Measurements from ENCODE around the gene TRPC4AP.

- no peak for TF ChIP-seq EP300 (IDR thresholded peaks at IDR 0.05)
- TF ChIP-seq, protein P1, sequence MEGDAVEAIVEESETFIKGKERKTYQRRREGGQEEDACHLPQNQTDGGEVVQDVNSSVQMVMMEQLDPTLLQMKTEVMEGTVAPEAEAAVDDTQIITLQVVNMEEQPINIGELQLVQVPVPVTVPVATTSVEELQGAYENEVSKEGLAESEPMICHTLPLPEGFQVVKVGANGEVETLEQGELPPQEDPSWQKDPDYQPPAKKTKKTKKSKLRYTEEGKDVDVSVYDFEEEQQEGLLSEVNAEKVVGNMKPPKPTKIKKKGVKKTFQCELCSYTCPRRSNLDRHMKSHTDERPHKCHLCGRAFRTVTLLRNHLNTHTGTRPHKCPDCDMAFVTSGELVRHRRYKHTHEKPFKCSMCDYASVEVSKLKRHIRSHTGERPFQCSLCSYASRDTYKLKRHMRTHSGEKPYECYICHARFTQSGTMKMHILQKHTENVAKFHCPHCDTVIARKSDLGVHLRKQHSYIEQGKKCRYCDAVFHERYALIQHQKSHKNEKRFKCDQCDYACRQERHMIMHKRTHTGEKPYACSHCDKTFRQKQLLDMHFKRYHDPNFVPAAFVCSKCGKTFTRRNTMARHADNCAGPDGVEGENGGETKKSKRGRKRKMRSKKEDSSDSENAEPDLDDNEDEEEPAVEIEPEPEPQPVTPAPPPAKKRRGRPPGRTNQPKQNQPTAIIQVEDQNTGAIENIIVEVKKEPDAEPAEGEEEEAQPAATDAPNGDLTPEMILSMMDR (IDR thresholded peaks at IDR 0.05): no peak
- TF ChIP-seq POLR2A (IDR thresholded peaks at IDR 0.05): no peak
These were observed 52.0 kb downstream of the TRPC4AP start for GRCh38 chr20:35040646-35041045.

Measured in upper lobe of left lung (tissue), 4 donors.